ENCODE data around the gene C13orf46. TPM values are rescaled to one million over a fixed set of nuclear protein-coding genes. Genes with fewer than 3 reads are reported as not detected.

The C13orf46 gene
- total RNA-seq, 1 experiment from 2014 or later: 0.10 TPM

- peak; percentile 72 for DNase-seq (ENCODE audit: low read depth)
Measured at GRCh38 chr13:113907635-113908617, 66.0 kb downstream of the C13orf46 start.

GRCh38 chr13:113906571-113906970, 67.3 kb downstream of the C13orf46 start:
- DNase-seq (ENCODE audit: low read depth): peak; percentile 45

- DNase-seq (ENCODE audit: low read depth): no peak
Measured at GRCh38 chr13:113905942-113906341, 67.9 kb downstream of the C13orf46 start.

- no peak for DNase-seq (ENCODE audit: low read depth)
Measured at GRCh38 chr13:113905018-113905417, 68.9 kb downstream of the C13orf46 start.

GRCh38 chr13:113904411-113904810, 69.5 kb downstream of the C13orf46 start:
- no peak for DNase-seq (ENCODE audit: low read depth)

GRCh38 chr13:113903912-113904311, 70.0 kb downstream of the C13orf46 start:
- DNase-seq (ENCODE audit: low read depth): no peak

Other genes with a start within 250 kb of the C13orf46 start
- 0.44 and 3.5 TPM in 2 replicates for gene TMEM255B, start 214.8 kb downstream of the C13orf46 start, total RNA-seq (2014; rRNA removed; shearing (Covaris generic))
- gene GAS6, start 110.0 kb downstream of the C13orf46 start, total RNA-seq (2014; rRNA removed; shearing (Covaris generic)): 43.7 and 99.1 TPM in 2 replicates
- gene RASA3, start 158.5 kb upstream of the C13orf46 start, total RNA-seq (2014; rRNA removed; shearing (Covaris generic)): 15.5 and 23.9 TPM in 2 replicates
- not detected in 2 replicates for gene CFAP97D2, start 205.2 kb upstream of the C13orf46 start, total RNA-seq (2014; rRNA removed; shearing (Covaris generic))

Data from M059J (cell line).